ENCODE measurements around the gene GRIN2C.

The GRIN2C gene

GRCh38 chr17:74824961-74825627 lies 34.6 kb downstream of the GRIN2C start:
- in situ Hi-C loops (cut with HindIII; ENCODE audit: low sequenced_read_pairs) = no loop called here

GRCh38 chr17:74822939-74823367 lies 36.7 kb downstream of the GRIN2C start:
- in situ Hi-C loops (cut with HindIII; ENCODE audit: low sequenced_read_pairs) = no loop called here

- in situ Hi-C loops (cut with HindIII; ENCODE audit: low sequenced_read_pairs) = no loop called here
Measured at GRCh38 chr17:74822335-74822938, 37.2 kb downstream of the GRIN2C start.

GRCh38 chr17:74821655-74822334 lies 37.9 kb downstream of the GRIN2C start:
- in situ Hi-C loops (cut with HindIII; ENCODE audit: low sequenced_read_pairs) = no loop called here

DNA sequence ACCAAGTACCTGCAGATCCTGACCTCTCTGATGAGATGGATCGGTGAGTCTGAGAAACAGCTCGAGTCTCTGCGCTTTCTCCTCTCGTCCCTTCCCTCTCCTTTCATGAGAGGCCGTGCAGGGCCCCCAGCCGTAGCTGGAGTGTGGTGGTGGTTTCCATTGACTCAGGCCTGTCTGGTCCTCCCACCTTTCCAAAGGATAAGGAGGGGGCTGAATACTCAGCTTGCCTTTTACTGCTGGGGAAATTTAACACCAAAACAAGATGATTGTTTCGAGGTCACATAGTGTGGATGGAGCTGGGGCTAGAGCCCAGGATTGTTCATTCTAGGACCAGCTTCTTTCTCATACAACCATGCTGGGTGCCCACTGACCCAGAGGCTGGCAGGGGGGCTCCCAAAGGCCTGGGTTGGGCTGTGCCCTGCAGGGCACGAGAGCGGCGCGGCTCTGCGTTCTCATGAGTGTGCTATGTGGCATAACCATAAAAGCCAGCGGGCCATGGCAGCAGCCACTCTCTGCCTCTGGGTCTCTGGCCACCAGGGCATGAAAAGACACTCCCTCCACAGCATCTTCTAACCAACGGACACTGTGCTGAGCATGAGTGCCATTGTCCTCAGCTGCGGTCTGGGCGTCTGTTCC lies 39.8 kb downstream of the GRIN2C start:
- in situ Hi-C loops (cut with HindIII; ENCODE audit: low sequenced_read_pairs) = no loop called here

GRCh38 chr17:74818291-74818938 lies 41.3 kb downstream of the GRIN2C start:
- in situ Hi-C loops (cut with HindIII; ENCODE audit: low sequenced_read_pairs) = no loop called here

DNA sequence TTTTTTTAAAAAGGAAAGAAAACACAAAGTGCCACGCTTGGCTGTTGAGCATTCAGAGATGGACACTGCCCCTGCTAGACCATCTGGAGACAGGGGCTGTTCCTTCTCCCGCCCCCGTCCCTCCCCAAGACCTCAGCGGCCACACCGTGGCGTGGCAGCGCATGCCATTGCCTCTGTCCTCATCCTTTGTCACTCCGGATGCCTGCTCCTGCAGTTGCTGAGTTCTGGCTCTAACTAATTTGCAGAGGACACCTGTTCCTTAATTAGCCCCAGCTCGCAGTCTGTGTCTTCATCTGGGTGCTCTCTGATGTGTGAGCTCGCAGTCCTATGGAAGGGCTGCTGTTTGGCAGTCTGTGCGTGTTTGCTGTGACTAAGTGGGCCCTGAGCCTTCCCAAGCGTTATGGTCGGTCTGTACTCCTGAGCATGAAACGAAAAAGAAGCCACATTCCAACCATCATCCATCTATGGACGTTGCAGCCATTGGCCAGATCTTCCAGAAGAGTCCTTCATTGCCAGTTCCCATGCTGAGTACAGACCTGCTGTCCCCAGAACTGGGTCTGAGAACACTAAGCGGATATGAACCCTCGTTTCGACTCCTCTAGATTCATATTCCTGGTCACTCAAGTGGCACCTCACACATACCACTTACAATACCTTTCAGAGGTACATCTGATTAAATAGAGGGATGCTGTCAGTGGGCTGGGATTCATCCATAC lies 42.6 kb downstream of the GRIN2C start:
- in situ Hi-C loops (cut with HindIII; ENCODE audit: low sequenced_read_pairs) = no loop called here

- in situ Hi-C loops (cut with HindIII; ENCODE audit: low sequenced_read_pairs) = no loop called here
Measured at GRCh38 chr17:74815550-74816370, 43.9 kb downstream of the GRIN2C start.

DNA sequence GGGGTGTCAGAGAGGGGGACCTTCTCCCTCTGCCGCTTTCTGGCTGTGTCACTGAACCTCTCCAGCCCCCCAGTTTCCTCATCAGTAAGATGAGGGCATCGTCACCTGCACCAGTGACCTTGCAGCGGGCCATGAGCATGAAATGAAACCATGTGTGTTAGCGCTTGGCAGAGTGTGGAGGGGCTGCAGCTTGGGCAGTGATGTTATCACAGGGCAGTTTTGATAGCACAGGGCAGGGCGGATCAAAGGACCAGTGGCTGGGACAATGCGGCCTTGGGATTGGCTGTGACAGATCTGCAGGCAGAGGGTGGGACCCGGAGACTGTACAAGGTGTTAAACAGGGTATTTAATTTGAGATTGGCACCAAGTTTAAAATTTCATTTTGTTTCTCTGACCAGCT lies 44.6 kb downstream of the GRIN2C start:
- in situ Hi-C loops (cut with HindIII; ENCODE audit: low sequenced_read_pairs) = no loop called here

DNA sequence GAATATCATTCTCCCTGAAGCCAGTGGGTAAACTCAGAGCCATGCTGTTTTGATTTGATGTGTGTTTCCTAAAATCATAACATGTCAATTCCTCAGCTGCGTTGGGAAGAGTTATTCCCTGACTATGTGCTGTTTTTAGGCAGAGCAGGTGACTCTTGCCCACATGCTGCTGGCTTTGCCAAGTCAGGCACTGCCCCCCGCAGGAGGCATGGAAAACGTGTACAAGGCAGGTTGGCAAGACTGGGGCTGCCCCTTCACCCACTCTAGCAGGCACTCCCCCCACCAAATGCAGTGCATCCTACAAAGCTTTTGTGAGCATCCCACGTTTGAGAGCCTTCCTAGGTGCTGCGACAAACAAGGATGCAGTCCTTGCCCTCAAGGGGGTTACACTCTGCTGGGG lies 45.2 kb downstream of the GRIN2C start:
- in situ Hi-C loops (cut with HindIII; ENCODE audit: low sequenced_read_pairs) = no loop called here

DNA sequence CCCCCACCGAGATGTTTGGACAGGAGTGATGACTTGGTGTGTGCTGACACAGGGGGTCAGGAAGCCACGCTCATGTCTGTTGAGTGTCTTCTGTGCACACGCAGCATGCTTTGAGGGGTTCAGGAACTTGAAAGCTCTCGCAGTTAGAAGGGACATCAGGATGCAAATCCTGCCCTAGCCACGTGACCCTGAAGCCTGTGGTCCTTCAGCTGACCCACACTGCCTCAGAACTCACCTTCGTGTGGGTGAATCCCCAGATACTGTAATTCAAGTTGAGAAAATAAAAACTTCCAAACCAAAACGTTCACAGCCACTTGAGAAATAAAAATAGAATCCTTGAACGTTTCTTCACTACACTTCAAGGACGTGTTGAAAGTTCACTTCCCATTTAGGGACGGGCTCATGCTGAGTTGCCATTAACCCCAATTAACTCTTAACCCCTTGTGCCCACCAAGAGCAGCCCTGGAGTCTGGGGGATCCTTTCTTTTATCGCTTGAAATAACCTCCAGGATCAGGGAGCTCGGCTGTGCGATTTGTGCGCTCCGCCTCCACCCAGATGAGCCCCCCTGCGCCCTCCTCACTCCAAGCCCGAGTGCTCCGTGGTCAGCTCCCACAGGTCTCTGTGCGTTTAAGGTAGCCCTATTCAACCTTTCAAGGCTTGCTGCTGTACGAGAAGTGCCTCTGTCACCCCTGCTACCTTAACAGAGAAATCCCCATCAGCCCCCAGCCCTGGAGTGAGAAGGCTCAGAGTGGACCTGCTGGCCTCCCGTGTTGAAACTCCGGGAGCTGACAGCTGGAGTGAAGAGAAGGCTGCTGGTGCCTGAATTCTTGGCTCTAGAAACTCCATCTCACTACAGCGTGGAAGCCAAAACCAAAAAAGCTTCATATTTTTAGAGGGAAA lies 47.3 kb downstream of the GRIN2C start:
- in situ Hi-C loops (cut with HindIII; ENCODE audit: low sequenced_read_pairs) = no loop called here

- in situ Hi-C loops (cut with HindIII; ENCODE audit: low sequenced_read_pairs) = no loop called here
Measured at GRCh38 chr17:74810699-74811485, 48.8 kb downstream of the GRIN2C start.

DNA sequence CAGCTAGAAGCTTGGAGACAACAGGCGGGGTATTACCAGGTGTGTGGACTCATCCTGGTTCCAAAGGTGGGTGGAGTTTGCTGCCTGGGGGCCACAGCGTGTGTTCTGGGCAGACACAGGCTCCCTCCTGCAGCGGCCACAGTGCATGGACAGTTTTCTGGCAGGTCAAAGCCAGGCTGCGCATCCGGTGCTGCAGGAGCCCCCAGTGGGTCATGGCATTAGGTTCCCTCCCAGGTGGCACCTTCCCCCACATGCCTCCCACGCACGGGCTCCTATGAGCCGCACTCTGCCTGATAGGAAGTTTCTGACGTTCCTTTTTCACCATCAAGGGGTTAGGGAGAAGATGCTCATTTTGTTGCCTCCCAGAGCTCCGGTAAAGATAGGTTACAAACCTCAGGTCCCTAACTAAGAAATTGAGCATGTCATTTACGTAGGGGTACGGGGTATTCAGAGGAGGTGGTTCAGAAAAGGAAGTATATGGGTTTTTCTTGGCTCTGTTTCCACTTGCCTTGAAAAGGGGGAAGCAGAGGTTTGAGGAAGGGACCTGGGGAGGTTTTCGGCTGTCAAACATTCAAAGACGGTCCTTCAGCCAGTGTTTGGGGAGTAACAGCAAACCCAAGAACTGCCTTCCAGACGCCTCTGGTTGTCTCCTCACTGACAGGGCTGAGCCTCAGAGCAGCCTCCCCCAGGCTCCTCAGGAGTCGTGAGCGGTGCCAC lies 50.8 kb downstream of the GRIN2C start:
- in situ Hi-C loops (cut with HindIII; ENCODE audit: low sequenced_read_pairs) = no loop called here

GRCh38 chr17:74807925-74808324 lies 51.8 kb downstream of the GRIN2C start:
- in situ Hi-C loops (cut with HindIII; ENCODE audit: low sequenced_read_pairs) = no loop called here

- in situ Hi-C loops (cut with HindIII; ENCODE audit: low sequenced_read_pairs) = no loop called here
Measured at GRCh38 chr17:74807441-74807840, 52.2 kb downstream of the GRIN2C start.

DNA sequence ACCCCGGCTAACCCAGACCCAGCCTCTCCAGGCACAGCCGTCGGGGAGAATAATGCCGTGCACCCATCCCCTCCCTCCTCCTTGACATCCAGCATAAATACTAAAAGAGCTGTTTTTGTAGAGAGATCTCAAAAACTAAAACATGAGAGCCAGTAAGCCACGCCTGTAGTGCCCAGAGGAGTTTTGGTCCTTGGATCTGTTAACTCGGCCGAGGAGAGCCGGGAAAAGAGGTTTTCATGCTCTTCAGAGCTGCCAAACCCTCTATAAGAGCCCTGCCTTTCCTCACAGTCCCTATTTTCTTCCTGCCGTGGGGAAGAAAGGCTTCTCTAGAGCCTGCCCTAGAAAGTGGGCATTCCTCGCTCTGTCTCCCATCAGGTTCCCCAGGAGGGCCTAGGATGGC lies 53.4 kb downstream of the GRIN2C start:
- in situ Hi-C loops (cut with HindIII; ENCODE audit: low sequenced_read_pairs) = no loop called here

DNA sequence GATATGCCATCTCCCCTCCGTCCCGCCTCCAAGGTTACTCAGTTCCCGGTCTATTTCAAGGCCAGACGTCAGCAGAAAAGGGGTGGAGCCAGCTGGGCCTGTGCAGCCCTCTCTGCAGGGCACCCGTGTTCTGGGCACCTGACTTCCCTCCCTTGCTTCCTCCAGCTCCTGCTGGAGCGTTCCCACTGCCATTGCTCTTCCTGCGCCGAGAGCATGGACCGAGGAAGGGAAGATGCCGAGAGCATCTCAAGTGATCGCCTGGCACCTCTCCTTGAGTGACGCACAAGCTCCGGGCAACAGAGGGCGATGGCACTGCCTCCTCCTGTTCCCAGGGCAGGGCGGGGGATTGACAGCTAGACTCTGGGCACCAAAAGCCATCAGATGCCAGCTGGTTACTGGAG lies 54.1 kb downstream of the GRIN2C start:
- in situ Hi-C loops (cut with HindIII; ENCODE audit: low sequenced_read_pairs) = no loop called here
